ENCODE data around the gene TBC1D2B. TPM values are rescaled to one million over a fixed set of nuclear protein-coding genes. Genes with fewer than 3 reads are reported as not detected.
"Not testable (repeated sequence)": the region's sequence is repeated elsewhere in the genome, so short reads cannot be mapped to it uniquely, and the experiment has no call there.

TBC1D2B gene
- polyA plus RNA-seq, 4 donors: 7.6 to 44.4 (median 11.9) TPM

DNA sequence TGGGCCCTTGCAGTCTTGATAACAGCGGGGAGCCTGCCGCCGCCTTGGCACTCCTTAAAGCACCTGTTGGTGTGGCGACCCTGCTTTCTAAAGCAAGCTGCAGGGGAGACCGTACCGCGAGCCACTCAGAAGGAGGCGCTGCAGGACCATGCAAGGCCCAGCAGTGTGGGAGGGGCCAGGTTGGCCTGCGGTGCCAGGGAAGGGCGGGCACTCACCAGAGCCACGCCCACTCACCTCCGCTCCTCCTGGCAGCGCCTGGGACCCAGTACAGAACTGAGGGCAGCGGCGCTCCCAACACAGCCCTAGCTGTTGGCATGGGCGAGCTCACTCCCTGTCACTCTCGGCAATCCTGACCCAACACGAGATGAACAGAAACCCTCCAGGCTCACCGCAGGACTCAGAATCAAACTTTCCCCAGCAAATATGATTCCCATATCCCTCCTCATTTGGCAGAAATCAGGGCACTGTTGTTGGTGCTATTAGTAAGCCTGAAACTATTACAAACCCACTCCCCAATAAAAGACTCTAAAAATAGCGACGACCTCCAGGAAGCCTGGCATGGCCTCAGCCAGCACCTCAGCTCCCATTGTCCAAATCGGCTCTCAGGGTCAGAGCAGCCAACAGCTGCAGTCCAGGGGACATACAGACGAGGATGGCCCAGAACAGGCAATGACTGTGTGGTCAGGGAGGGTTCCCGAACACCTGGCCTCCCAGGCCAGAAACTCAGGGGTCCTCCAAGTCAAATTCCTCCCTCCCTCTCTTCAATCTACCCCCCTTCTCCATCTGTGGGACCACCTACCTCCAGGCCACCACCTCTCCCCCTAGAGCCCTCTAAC is 77.2 kb downstream of the TBC1D2B start:
- 24 to 51% (median 43%) methylated on average over 24 of the region's 24 CpGs for WGBS, 3 donors
- H3K27me3 ChIP-seq (ENCODE audit: control insufficient read depth in 3 of 3, insufficient read depth in 3 of 3, low read length in 3 of 3): no peaks in the 10 kb centered on the region
- DNase-seq: peak; percentile 87 to 92
- H3K27ac ChIP-seq (ENCODE audit: low read depth in 1 of 3, low read length in 2 of 3): no peak overlapping the region
- no peak overlapping the region for H3K4me3 ChIP-seq (ENCODE audit: low read depth in 1 of 3, low read length in 3 of 3)
- peaks cover 8 to 85% (median 12%) of the 10 kb centered on the region in 3 donors for H3K36me3 ChIP-seq (ENCODE audit: control insufficient read depth in 3 of 3, insufficient read depth in 2 of 3, low read depth in 1 of 3, low read length in 3 of 3)
- no peaks in the 10 kb centered on the region for H3K9me3 ChIP-seq (ENCODE audit: control insufficient read depth in 2 of 2, insufficient read depth in 1 of 2, low read depth in 1 of 2, low read length in 1 of 2)
- H3K4me1 ChIP-seq (ENCODE audit: control insufficient read depth in 3 of 3, insufficient read depth in 2 of 3, low read depth in 1 of 3, low read length in 2 of 3): no peaks in the 10 kb centered on the region
- FAIRE-seq: no peak

DNA sequence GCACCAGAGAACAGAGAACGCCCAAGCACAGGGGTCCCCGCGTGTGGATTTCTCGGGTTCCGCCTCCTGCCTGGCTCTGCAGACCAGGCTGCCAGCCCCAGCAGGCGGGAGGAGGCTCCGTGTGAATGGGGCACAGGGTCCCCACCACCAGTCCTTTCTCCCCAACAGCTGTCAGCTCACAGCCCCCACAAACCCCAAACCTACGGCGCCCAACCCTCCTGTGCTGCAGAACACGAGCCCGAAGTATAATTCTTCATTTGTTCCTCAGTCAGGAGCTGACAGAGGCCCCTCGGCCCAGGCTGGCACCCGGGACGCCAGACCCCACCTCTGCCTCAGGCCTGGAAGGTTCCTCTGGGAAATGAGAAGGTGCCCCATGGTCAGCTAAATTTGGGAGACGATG is 78.0 kb downstream of the TBC1D2B start:
- H3K4me1 ChIP-seq (ENCODE audit: control insufficient read depth in 3 of 3, insufficient read depth in 2 of 3, low read depth in 1 of 3, low read length in 2 of 3): no peaks in the 10 kb centered on the region

DNA sequence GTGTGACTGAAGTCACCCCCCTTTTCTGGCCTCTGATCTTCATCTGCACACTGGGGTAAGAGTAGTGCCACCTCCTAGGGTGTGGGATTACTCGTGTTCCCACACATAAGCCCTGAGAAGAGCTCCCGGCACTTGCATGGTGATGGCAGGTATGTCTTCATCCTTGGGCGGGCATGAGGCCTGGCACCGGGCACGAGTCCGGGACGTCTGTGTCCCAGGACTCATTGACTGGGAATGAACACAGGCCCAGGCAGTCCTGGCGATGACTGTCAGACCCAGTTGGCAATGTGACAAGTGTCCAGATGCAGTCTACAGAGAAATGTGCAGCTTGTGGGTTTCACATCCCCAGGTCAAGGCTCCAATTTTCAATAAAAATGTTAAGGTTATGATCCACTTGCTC is 78.9 kb downstream of the TBC1D2B start:
- Histone ChIP-seq H3K4me3 (ENCODE audit: low read depth in 1 of 3, low read length in 3 of 3) (no peak overlapping the region), H3K4me1 (ENCODE audit: control insufficient read depth in 3 of 3, insufficient read depth in 2 of 3, low read depth in 1 of 3, low read length in 2 of 3) (peaks cover 0 to 6% (median 2%) of the 10 kb centered on the region in 3 donors), H3K36me3 (ENCODE audit: control insufficient read depth in 3 of 3, insufficient read depth in 2 of 3, low read depth in 1 of 3, low read length in 3 of 3) (peaks cover 5 to 83% (median 12%) of the 10 kb centered on the region in 3 donors), H3K9me3 (ENCODE audit: control insufficient read depth in 2 of 2, insufficient read depth in 1 of 2, low read depth in 1 of 2, low read length in 1 of 2) (no peaks in the 10 kb centered on the region), H3K27me3 (ENCODE audit: control insufficient read depth in 3 of 3, insufficient read depth in 3 of 3, low read length in 3 of 3) (no peaks in the 10 kb centered on the region), H3K27ac (ENCODE audit: low read depth in 1 of 3, low read length in 2 of 3) (no peak overlapping the region)
- 93 to 98% (median 93%) methylated on average over 8 of the region's 8 CpGs for WGBS, 3 donors
- DNase-seq (no peak), FAIRE-seq (no peak)

More for the DNA sequence above, 78.0 kb downstream of the TBC1D2B start:
- Histone ChIP-seq H3K9me3 (ENCODE audit: control insufficient read depth in 2 of 2, insufficient read depth in 1 of 2, low read depth in 1 of 2, low read length in 1 of 2) (no peaks in the 10 kb centered on the region), H3K27ac (ENCODE audit: low read depth in 1 of 3, low read length in 2 of 3) (no peak overlapping the region), H3K27me3 (ENCODE audit: control insufficient read depth in 3 of 3, insufficient read depth in 3 of 3, low read length in 3 of 3) (no peaks in the 10 kb centered on the region), H3K36me3 (ENCODE audit: control insufficient read depth in 3 of 3, insufficient read depth in 2 of 3, low read depth in 1 of 3, low read length in 3 of 3) (peaks cover 8 to 82% (median 12%) of the 10 kb centered on the region in 3 donors), H3K4me3 (ENCODE audit: low read depth in 1 of 3, low read length in 3 of 3) (no peak overlapping the region)
- 85 to 93% (median 91%) methylated on average over 15 of the region's 15 CpGs for WGBS, 3 donors
- FAIRE-seq: no peak
- DNase-seq: no peak

DNA sequence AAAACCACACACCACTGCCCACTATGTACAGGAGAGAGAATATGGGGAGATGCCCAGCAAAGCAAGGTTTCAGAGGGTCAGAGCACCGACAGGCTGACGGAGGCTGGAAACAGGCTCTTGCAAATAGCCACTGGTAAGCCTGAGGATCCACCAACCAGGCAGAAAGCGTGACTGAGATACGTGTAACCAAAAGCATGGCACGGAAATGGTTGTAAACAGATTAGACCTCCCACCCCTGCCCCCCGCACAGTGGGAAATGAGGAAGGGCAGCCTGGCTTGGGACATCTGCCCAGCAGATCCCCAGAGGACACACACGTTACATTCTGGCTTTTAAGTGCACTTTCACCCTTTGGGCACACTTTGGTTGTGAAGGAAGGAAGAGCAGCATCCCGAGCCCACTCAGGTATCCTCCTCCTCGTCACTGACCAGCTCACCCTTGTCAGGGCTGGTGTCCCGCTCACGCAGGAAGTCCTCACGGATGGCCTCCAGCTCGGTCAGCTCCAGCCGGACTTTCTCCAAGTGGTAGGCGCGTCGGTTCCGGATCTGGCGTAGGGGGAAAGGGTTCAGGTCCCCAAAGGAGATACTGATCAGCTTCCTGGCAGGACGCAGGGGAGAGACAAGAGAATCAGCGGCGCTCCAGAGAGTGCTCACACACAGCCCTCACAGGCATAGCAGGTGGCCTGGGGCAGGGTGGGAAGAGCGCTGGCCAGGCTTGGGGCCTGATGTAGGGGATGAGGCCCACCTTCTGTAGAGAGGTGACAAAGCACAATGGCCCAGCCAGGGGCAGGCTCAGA is 79.6 kb downstream of the TBC1D2B start:
- H3K27me3 ChIP-seq (ENCODE audit: control insufficient read depth in 3 of 3, insufficient read depth in 3 of 3, low read length in 3 of 3); H3K27ac ChIP-seq (ENCODE audit: low read depth in 1 of 3, low read length in 2 of 3); FAIRE-seq; H3K4me3 ChIP-seq (ENCODE audit: low read depth in 1 of 3, low read length in 3 of 3); H3K9me3 ChIP-seq (ENCODE audit: control insufficient read depth in 2 of 2, insufficient read depth in 1 of 2, low read depth in 1 of 2, low read length in 1 of 2); DNase-seq; H3K4me1 ChIP-seq (ENCODE audit: control insufficient read depth in 3 of 3, insufficient read depth in 2 of 3, low read depth in 1 of 3, low read length in 2 of 3): not testable (repeated sequence)
- H3K36me3 ChIP-seq (ENCODE audit: control insufficient read depth in 3 of 3, insufficient read depth in 2 of 3, low read depth in 1 of 3, low read length in 3 of 3): peaks cover 4 to 83% (median 9%) of the 10 kb centered on the region in 3 donors
- 88 to 95% (median 90%) methylated on average over 21 to 23 of the region's 23 CpGs for WGBS, 3 donors

DNA sequence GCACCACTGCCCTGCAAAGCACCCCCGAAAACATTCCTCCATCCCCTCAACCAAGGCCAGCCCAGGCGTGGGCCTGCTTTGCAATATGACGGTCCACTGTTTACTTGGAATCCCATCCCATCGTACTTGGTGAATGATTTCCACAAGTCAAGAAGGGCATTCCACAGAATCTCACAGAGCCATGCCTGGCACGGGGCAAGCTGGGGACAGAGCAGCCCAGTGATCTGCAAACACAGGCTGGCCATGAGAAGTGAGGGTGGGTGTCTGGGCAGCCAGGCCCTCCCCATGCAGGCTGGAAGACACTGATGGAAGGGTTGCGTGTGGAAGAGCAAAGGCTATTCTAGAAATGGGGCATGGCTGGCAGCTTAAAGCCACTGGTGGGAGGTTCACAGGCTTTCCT is 80.3 kb downstream of the TBC1D2B start:
- H3K4me1 ChIP-seq (ENCODE audit: control insufficient read depth in 3 of 3, insufficient read depth in 2 of 3, low read depth in 1 of 3, low read length in 2 of 3); DNase-seq; H3K27me3 ChIP-seq (ENCODE audit: control insufficient read depth in 3 of 3, insufficient read depth in 3 of 3, low read length in 3 of 3); H3K4me3 ChIP-seq (ENCODE audit: low read depth in 1 of 3, low read length in 3 of 3); H3K27ac ChIP-seq (ENCODE audit: low read depth in 1 of 3, low read length in 2 of 3); FAIRE-seq; H3K9me3 ChIP-seq (ENCODE audit: control insufficient read depth in 2 of 2, insufficient read depth in 1 of 2, low read depth in 1 of 2, low read length in 1 of 2): not testable (repeated sequence)
- H3K36me3 ChIP-seq (ENCODE audit: control insufficient read depth in 3 of 3, insufficient read depth in 2 of 3, low read depth in 1 of 3, low read length in 3 of 3): peaks cover 3 to 81% (median 4%) of the 10 kb centered on the region in 3 donors
- WGBS, 3 donors: 86 to 100% (median 96%) methylated on average over 3 to 6 of the region's 6 CpGs

DNA sequence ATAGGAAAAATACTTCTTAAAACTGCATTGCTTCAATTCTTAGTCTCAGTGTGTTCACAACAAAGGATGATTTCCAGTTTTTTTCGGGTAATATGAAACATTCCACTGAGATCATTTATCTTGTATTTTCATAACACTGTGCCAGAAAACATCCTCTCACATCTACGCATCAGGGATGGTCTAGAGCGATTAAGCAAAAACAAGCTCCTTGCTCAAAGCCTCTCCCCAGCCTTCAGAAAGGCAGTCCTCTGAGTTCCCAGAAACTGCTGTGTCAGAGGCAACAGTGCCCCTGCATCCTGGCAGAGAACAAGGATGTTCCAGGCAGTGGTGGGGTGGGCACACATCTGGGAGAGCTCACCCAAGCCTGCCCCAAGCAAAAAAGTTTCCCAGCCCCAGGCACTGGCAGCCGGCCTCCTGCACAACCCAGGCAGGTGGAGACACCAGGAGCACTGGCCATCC is 80.8 kb downstream of the TBC1D2B start:
- not testable (repeated sequence) for H3K27ac ChIP-seq (ENCODE audit: low read depth in 1 of 3, low read length in 2 of 3); H3K27me3 ChIP-seq (ENCODE audit: control insufficient read depth in 3 of 3, insufficient read depth in 3 of 3, low read length in 3 of 3); FAIRE-seq; H3K4me3 ChIP-seq (ENCODE audit: low read depth in 1 of 3, low read length in 3 of 3); H3K9me3 ChIP-seq (ENCODE audit: control insufficient read depth in 2 of 2, insufficient read depth in 1 of 2, low read depth in 1 of 2, low read length in 1 of 2); DNase-seq
- peaks cover 0 to 13% (median 2%) of the 10 kb centered on the region in 3 donors for H3K4me1 ChIP-seq (ENCODE audit: control insufficient read depth in 3 of 3, insufficient read depth in 2 of 3, low read depth in 1 of 3, low read length in 2 of 3)
- 74 to 88% (median 86%) methylated on average over 4 of the region's 4 CpGs for WGBS, 3 donors
- H3K36me3 ChIP-seq (ENCODE audit: control insufficient read depth in 3 of 3, insufficient read depth in 2 of 3, low read depth in 1 of 3, low read length in 3 of 3): peaks cover 3 to 83% (median 4%) of the 10 kb centered on the region in 3 donors

DNA sequence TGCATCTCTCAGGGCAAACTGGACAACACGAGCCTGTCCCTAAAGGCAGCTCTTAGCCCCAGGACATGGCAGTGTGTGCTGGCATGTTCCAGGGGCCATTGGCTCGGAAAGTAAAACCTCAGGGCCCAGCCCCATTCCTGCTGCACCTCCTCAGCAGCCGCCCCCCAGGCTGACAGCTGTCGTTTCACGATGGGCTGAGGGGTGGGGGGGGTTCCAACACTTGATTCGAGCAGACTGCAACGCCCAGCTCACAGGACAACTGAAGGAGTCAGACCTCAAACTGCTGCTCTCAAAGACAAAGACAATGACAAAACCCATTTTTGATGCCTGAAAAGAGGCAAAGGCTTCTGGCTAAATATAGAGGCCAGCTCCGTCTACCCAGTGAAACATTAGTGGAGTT is 81.3 kb downstream of the TBC1D2B start:
- DNase-seq; H3K9me3 ChIP-seq (ENCODE audit: control insufficient read depth in 2 of 2, insufficient read depth in 1 of 2, low read depth in 1 of 2, low read length in 1 of 2); H3K27me3 ChIP-seq (ENCODE audit: control insufficient read depth in 3 of 3, insufficient read depth in 3 of 3, low read length in 3 of 3); FAIRE-seq; H3K27ac ChIP-seq (ENCODE audit: low read depth in 1 of 3, low read length in 2 of 3); H3K4me3 ChIP-seq (ENCODE audit: low read depth in 1 of 3, low read length in 3 of 3): not testable (repeated sequence)
- Histone ChIP-seq H3K4me1 (ENCODE audit: control insufficient read depth in 3 of 3, insufficient read depth in 2 of 3, low read depth in 1 of 3, low read length in 2 of 3) (peaks cover 0 to 14% (median 2%) of the 10 kb centered on the region in 3 donors), H3K36me3 (ENCODE audit: control insufficient read depth in 3 of 3, insufficient read depth in 2 of 3, low read depth in 1 of 3, low read length in 3 of 3) (peaks cover 3 to 78% (median 3%) of the 10 kb centered on the region in 3 donors)
- 73 to 84% (median 75%) methylated on average over 7 to 8 of the region's 8 CpGs for WGBS, 3 donors

DNA sequence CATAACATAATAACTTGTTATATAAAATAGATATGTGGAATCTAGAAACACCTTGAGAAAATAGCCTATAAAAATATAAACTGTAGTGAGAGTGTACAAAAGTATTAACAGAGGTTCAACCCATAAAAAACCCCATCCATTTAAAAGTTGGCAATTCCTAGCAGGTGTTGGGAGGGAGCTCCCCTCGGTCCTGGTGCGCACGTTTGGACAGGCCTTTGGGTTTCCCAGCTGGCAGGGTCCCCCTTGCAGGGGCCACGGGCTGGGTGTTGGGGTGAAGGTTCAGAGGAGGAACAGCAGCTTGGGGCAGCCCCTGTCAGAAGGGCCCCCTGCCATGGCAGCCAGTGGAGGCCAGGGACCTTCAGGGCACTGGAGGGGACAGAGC is 82.0 kb downstream of the TBC1D2B start:
- not testable (repeated sequence) for H3K9me3 ChIP-seq (ENCODE audit: control insufficient read depth in 2 of 2, insufficient read depth in 1 of 2, low read depth in 1 of 2, low read length in 1 of 2); DNase-seq; H3K27me3 ChIP-seq (ENCODE audit: control insufficient read depth in 3 of 3, insufficient read depth in 3 of 3, low read length in 3 of 3); H3K27ac ChIP-seq (ENCODE audit: low read depth in 1 of 3, low read length in 2 of 3); H3K4me3 ChIP-seq (ENCODE audit: low read depth in 1 of 3, low read length in 3 of 3); FAIRE-seq
- WGBS, 3 donors: 61 to 93% (median 81%) methylated on average over 3 to 4 of the region's 4 CpGs
- Histone ChIP-seq H3K36me3 (ENCODE audit: control insufficient read depth in 3 of 3, insufficient read depth in 2 of 3, low read depth in 1 of 3, low read length in 3 of 3) (peaks cover 0 to 71% (median 3%) of the 10 kb centered on the region in 3 donors), H3K4me1 (ENCODE audit: control insufficient read depth in 3 of 3, insufficient read depth in 2 of 3, low read depth in 1 of 3, low read length in 2 of 3) (peaks cover 0 to 21% (median 2%) of the 10 kb centered on the region in 3 donors)

Measured in small intestine (tissue), 7 donors.